Testis (tissue), 3 donors: ENCODE results near the gene C1QTNF5. TPM values are rescaled to one million over a fixed set of nuclear protein-coding genes. Genes with fewer than 3 reads are reported as not detected.

Experiments used
- DNase-seq: peaks from one replicate; pipeline ENCODE4 v3.0.0-alpha.2; 2019
- H3K27ac ChIP-seq, 2 donors: fragments of 200-600 bp; sonication (generic); one replicate each; pipeline ENCODE4 v1.5.1; 2019
- H3K27me3 ChIP-seq: fragments of 200-600 bp; sonication (generic); one replicate; pipeline ENCODE4 v1.5.1; 2019
- H3K36me3 ChIP-seq: fragments of 200-600 bp; sonication (generic); one replicate; pipeline ENCODE4 v1.5.1; 2017; ENCODE audit warnings: low read depth; ENCODE audit errors: missing control alignments
- H3K4me1 ChIP-seq: fragments of 200-600 bp; sonication (generic); one replicate; pipeline ENCODE4 v1.5.1; 2019
- H3K4me3 ChIP-seq, 2 donors: fragments of 200-600 bp; sonication (generic); one replicate each; pipeline ENCODE4 v1.5.1; 2017 to 2019
- H3K9me3 ChIP-seq: fragments of 200-600 bp; sonication (generic); one replicate; pipeline ENCODE4 v1.5.1; 2017
- CTCF ChIP-seq, 3 experiments: fragments of 450-650 bp in 2 of 3; fragments of 200-600 bp in 1 of 3; sonication (generic) in 1 of 3; IDR thresholded peaks; one replicate each; pipeline ENCODE4 v1.5.1; 2016 to 2019; ENCODE audit warnings: antibody characterized with exemption in 3 of 3, mild to moderate bottlenecking in 2 of 3, moderate library complexity in 1 of 3
- POLR2A ChIP-seq: fragments of 450-650 bp; IDR thresholded peaks from one replicate; pipeline ENCODE4 v1.6.1; 2017; ENCODE audit warnings: antibody characterized with exemption, mild to moderate bottlenecking, moderate library complexity
- WGBS, 2 donors: methylation state at CpG; one replicate each; pipeline ENCODE4 v1.1.5; 2018; 5-methylcytosine and 5-hydroxymethylcytosine counted together
- intact Hi-C: fragments of 100-400 bp; cut with DNase I; formaldehyde crosslinking; loops from one replicate; pipeline ENCODE4 v1.15.1; 2023; ENCODE audit warnings: low total_unique reads
- polyA plus RNA-seq: library from polyadenylated mRNA; stranded (reverse); fragments of 350-450 nt; fragmentation: Illumina TruSeq; extraction: RNeasy Lipid Tissue Mini Kit (QIAGEN cat#74804); gene quantifications from one replicate; pipeline ENCODE4 v1.2.3, GENCODE V29; 2014; ENCODE audit warnings: low read depth, low replicate concordance; ENCODE audit not compliant: insufficient read depth
- total RNA-seq, 2 donors: library from RNA; depleted of rRNA; stranded (reverse); fragments of >200 nt; gene quantifications; one replicate each; pipeline ENCODE4 v1.2.3, GENCODE V29; 2016

C1QTNF5 gene
- total and polyA plus RNA-seq, 3 donors from 2014 or later: 4.7 to 12.6 (median 5.3) TPM

GRCh38 chr11:119344291-119345010 is 3.8 kb upstream of the C1QTNF5 start:
- Histone ChIP-seq H3K9me3 (no peaks in the 10 kb centered on the region), H3K27me3 (no peaks in the 10 kb centered on the region), H3K4me3 (no peak overlapping the region), H3K4me1 (peaks cover 14% of the 10 kb centered on the region), H3K27ac (no peak overlapping the region), H3K36me3 (no peaks in the 10 kb centered on the region)
- intact Hi-C loops: no loop called here
- TF ChIP-seq CTCF (IDR thresholded peaks at IDR 0.05): no peak
- no peak for TF ChIP-seq POLR2A
- DNase-seq: no peak
- WGBS, 2 donors: 64 to 91% methylated on average over 3 to 14 of the region's 14 CpGs

- no peak overlapping the region for H3K4me3 ChIP-seq
- H3K9me3 ChIP-seq: no peaks in the 10 kb centered on the region
- TF ChIP-seq CTCF (IDR thresholded peaks at IDR 0.05) (no peak), POLR2A (no peak)
- no peak for DNase-seq
- H3K27me3 ChIP-seq: no peaks in the 10 kb centered on the region
- peaks cover 20% of the 10 kb centered on the region for H3K4me1 ChIP-seq
- no peaks in the 10 kb centered on the region for H3K36me3 ChIP-seq
- intact Hi-C loops: no loop called here
- no peak overlapping the region for H3K27ac ChIP-seq
- 92 to 96% methylated on average over 5 to 7 of the region's 7 CpGs for WGBS, 2 donors
Measured at GRCh38 chr11:119343726-119344125, 3.0 kb upstream of the C1QTNF5 start.

GRCh38 chr11:119342362-119343130 is 1.9 kb upstream of the C1QTNF5 start:
- Histone ChIP-seq H3K4me3 (no peak overlapping the region), H3K27me3 (no peaks in the 10 kb centered on the region), H3K9me3 (no peaks in the 10 kb centered on the region), H3K27ac (no peak overlapping the region), H3K4me1 (peaks cover 25% of the 10 kb centered on the region), H3K36me3 (no peaks in the 10 kb centered on the region)
- no peak for DNase-seq
- WGBS, 2 donors: 85% methylated on average over 6 to 10 of the region's 10 CpGs
- intact Hi-C loops: no loop called here
- TF ChIP-seq CTCF (IDR thresholded peaks at IDR 0.05) (no peak), POLR2A (no peak)

GRCh38 chr11:119342023-119342300 is 1.3 kb upstream of the C1QTNF5 start:
- no peak overlapping the region for H3K4me3 ChIP-seq
- no peaks in the 10 kb centered on the region for H3K27me3 ChIP-seq
- peaks cover 25% of the 10 kb centered on the region for H3K4me1 ChIP-seq
- TF ChIP-seq POLR2A (no peak), CTCF (IDR thresholded peaks at IDR 0.05) (no peak)
- H3K9me3 ChIP-seq: no peaks in the 10 kb centered on the region
- 72 to 80% methylated on average over 1 to 7 of the region's 7 CpGs for WGBS, 2 donors
- no peak overlapping the region for H3K27ac ChIP-seq
- DNase-seq: no peak
- no peaks in the 10 kb centered on the region for H3K36me3 ChIP-seq
- intact Hi-C loops: no loop called here
